Liver (tissue), 9 donors: ENCODE measurements around the gene FOXN3. TPM values are rescaled to one million over a fixed set of nuclear protein-coding genes. Genes with fewer than 3 reads are reported as not detected.
A peak's percentile ranks its signal among the peaks of the same experiment; 100 is the strongest.

Experiments used
- DNase-seq: peaks from one replicate; pipeline ENCODE4 v3.0.0-alpha.2; 2017; ENCODE audit warnings: low spot score
- H3K27ac ChIP-seq, 2 donors: one replicate each; pipeline ENCODE4 v1.7.0; 2013; ENCODE audit warnings: inconsistent platforms in 2 of 2, low read length in 2 of 2, control low read depth in 1 of 2, low read depth in 1 of 2, mild to moderate bottlenecking in 1 of 2
- H3K27me3 ChIP-seq, 4 donors: one replicate each; pipeline versions ENCODE4 v1.6.1 to v1.7.0; 2013; ENCODE audit warnings: low read length in 3 of 4, inconsistent platforms in 1 of 4, mild to moderate bottlenecking in 1 of 4, moderate library complexity in 1 of 4; ENCODE audit not compliant: control insufficient read depth in 4 of 4, insufficient read depth in 4 of 4
- H3K36me3 ChIP-seq, 4 donors: one replicate each; pipeline versions ENCODE4 v1.6.1 to v1.7.0; 2013; ENCODE audit warnings: low read length in 3 of 4, mild to moderate bottlenecking in 3 of 4, low read depth in 1 of 4, moderate library complexity in 1 of 4; ENCODE audit not compliant: control insufficient read depth in 4 of 4, insufficient read depth in 3 of 4
- H3K4me1 ChIP-seq, 4 donors: one replicate each; pipeline versions ENCODE4 v1.6.1 to v1.7.0; 2013; ENCODE audit warnings: low read length in 3 of 4, mild to moderate bottlenecking in 3 of 4, moderate library complexity in 1 of 4; ENCODE audit not compliant: control insufficient read depth in 4 of 4, insufficient read depth in 4 of 4
- H3K4me3 ChIP-seq, 3 donors: one replicate each; pipeline versions ENCODE4 v1.6.1 to v1.7.0; 2013; ENCODE audit warnings: low read length in 3 of 3, control low read depth in 1 of 3, low read depth in 1 of 3, mild to moderate bottlenecking in 1 of 3
- H3K9ac ChIP-seq, 2 donors: one replicate each; pipeline ENCODE4 v1.7.0; 2013; ENCODE audit warnings: low read length in 2 of 2, mild to moderate bottlenecking in 2 of 2, moderate library complexity in 2 of 2, control low read depth in 1 of 2, low read depth in 1 of 2
- H3K9me3 ChIP-seq, 4 donors: one replicate each; pipeline versions ENCODE4 v1.6.1 to v1.7.0; 2013; ENCODE audit warnings: low read length in 3 of 4; ENCODE audit not compliant: control insufficient read depth in 4 of 4
- ATF3 ChIP-seq: IDR thresholded peaks from 2 replicates; pipeline ENCODE4 v1.6.1; 2016; ENCODE audit warnings: antibody characterized with exemption
- FOXA1 ChIP-seq: IDR thresholded peaks from 2 replicates; pipeline ENCODE4 v1.6.1; 2016; ENCODE audit warnings: antibody characterized with exemption
- FOXA2 ChIP-seq: IDR thresholded peaks from 2 replicates; pipeline ENCODE4 v1.6.1; 2016; ENCODE audit warnings: antibody characterized with exemption
- HNF4A ChIP-seq, 2 donors: conservative IDR thresholded peaks; 2 replicates each; pipeline ENCODE4 v1.6.1; 2016; ENCODE audit warnings: antibody characterized with exemption in 2 of 2, mild to moderate bottlenecking in 2 of 2
- HNF4G ChIP-seq: IDR thresholded peaks from 2 replicates; pipeline ENCODE4 v1.6.1; 2016; ENCODE audit warnings: antibody characterized with exemption
- JUND ChIP-seq, 2 donors: IDR thresholded peaks; 2 replicates each; pipeline ENCODE4 v1.6.1; 2016; ENCODE audit warnings: antibody characterized with exemption in 2 of 2
- NR2F2 ChIP-seq: IDR thresholded peaks from 2 replicates; pipeline ENCODE4 v1.6.1; 2016; ENCODE audit warnings: antibody characterized with exemption
- RAD21 ChIP-seq, 2 donors: IDR thresholded peaks; 2 replicates each; pipeline ENCODE4 v1.6.1; 2016; ENCODE audit warnings: antibody characterized with exemption in 2 of 2, mild to moderate bottlenecking in 2 of 2
- REST ChIP-seq: IDR thresholded peaks from 2 replicates; pipeline ENCODE4 v1.6.1; 2016; ENCODE audit warnings: antibody characterized with exemption, mild to moderate bottlenecking
- RXRA ChIP-seq, 2 donors: IDR thresholded peaks; 2 replicates each; pipeline ENCODE4 v1.6.1; 2017 to 2018; ENCODE audit warnings: antibody characterized with exemption in 2 of 2, mild to moderate bottlenecking in 1 of 2
- SP1 ChIP-seq: IDR thresholded peaks from 2 replicates; pipeline ENCODE4 v1.6.1; 2018; ENCODE audit warnings: antibody characterized with exemption, mild to moderate bottlenecking
- TAF1 ChIP-seq: conservative IDR thresholded peaks from 2 replicates; pipeline ENCODE4 v1.6.1; 2016; ENCODE audit warnings: antibody characterized with exemption, mild to moderate bottlenecking
- YY1 ChIP-seq: IDR thresholded peaks from 2 replicates; pipeline ENCODE4 v1.6.1; 2016; ENCODE audit warnings: antibody characterized with exemption, mild to moderate bottlenecking
- ZBTB33 ChIP-seq: IDR thresholded peaks from 2 replicates; pipeline ENCODE4 v1.6.1; 2016; ENCODE audit warnings: antibody characterized with exemption
- WGBS: extraction: QIAGEN DNeasy Blood & Tissue Kit; methylation state at CpG from one replicate; pipeline ENCODE4 v1.1.7; 2013; 5-methylcytosine and 5-hydroxymethylcytosine counted together
- polyA plus RNA-seq, 2 donors: library from polyadenylated mRNA; stranded (reverse) in 1 of 2; unstranded in 1 of 2; fragments of 200-250 nt in 1 of 2; fragments of >200 nt in 1 of 2; fragmentation: Nextera tagmentation in 1 of 2; extraction: Ambion mirVana in 1 of 2; gene quantifications; one replicate each; pipeline versions ENCODE4 v1.2.1 to v1.2.3, GENCODE V29; 2013 to 2015
- total RNA-seq, 2 donors: library from RNA; depleted of rRNA; stranded (reverse); fragments of >200 nt; gene quantifications; one replicate each; pipeline ENCODE4 v1.2.3, GENCODE V29; 2014
- TF ChIP-seq, protein P1 (sequence below): fragments of 150-350 bp; IDR thresholded peaks from 2 replicates; pipeline ENCODE4 v1.5.1; 2017; ENCODE audit warnings: improper control_type of control experiment, low read depth, low read length; ENCODE audit not compliant: missing input control
- donor health status: healthy.
- donor health status: healthy.
- donor health status: healthy.
- donor health status: healthy.
- donor health status: healthy.

FOXN3 gene
- total and polyA plus RNA-seq, 4 donors, result 17.8 to 44.8 (median 35.3) TPM

GRCh38 chr14:89175881-89176799 is 240.9 kb downstream of the FOXN3 start:
- H3K27ac ChIP-seq, result no peak overlapping the region
- no peak for DNase-seq
- WGBS, result 60% methylated on average over 8 of the region's 8 CpGs

GRCh38 chr14:89171628-89172027 is 245.4 kb downstream of the FOXN3 start:
- H3K36me3 ChIP-seq, result peaks cover 1 to 13% (median 3%) of the 10 kb centered on the region in 4 donors
- TF ChIP-seq ATF3, result no peak
- TF ChIP-seq FOXA1, result no peak
- TF ChIP-seq, protein P1, sequence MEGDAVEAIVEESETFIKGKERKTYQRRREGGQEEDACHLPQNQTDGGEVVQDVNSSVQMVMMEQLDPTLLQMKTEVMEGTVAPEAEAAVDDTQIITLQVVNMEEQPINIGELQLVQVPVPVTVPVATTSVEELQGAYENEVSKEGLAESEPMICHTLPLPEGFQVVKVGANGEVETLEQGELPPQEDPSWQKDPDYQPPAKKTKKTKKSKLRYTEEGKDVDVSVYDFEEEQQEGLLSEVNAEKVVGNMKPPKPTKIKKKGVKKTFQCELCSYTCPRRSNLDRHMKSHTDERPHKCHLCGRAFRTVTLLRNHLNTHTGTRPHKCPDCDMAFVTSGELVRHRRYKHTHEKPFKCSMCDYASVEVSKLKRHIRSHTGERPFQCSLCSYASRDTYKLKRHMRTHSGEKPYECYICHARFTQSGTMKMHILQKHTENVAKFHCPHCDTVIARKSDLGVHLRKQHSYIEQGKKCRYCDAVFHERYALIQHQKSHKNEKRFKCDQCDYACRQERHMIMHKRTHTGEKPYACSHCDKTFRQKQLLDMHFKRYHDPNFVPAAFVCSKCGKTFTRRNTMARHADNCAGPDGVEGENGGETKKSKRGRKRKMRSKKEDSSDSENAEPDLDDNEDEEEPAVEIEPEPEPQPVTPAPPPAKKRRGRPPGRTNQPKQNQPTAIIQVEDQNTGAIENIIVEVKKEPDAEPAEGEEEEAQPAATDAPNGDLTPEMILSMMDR, result no peak
- H3K27me3 ChIP-seq, result no peaks in the 10 kb centered on the region
- no peak overlapping the region for H3K9ac ChIP-seq
- H3K4me3 ChIP-seq, result no peak overlapping the region
- H3K9me3 ChIP-seq, result peaks cover 0 to 9% (median 4%) of the 10 kb centered on the region in 4 donors
- H3K4me1 ChIP-seq, result peaks cover under 1 to 8% (median 4%) of the 10 kb centered on the region in 4 donors
- no peak for DNase-seq
- H3K27ac ChIP-seq, result no peak overlapping the region

More at GRCh38 chr14:89175881-89176799, 240.9 kb downstream of the FOXN3 start:
- Histone ChIP-seq H3K36me3 (peaks cover 1 to 16% (median 6%) of the 10 kb centered on the region in 4 donors), H3K9me3 (peaks cover 0 to 9% (median 4%) of the 10 kb centered on the region in 4 donors), H3K9ac (no peak overlapping the region), H3K4me3 (no peak overlapping the region), H3K27me3 (no peaks in the 10 kb centered on the region), H3K4me1 (peaks cover 3 to 7% (median 5%) of the 10 kb centered on the region in 4 donors)
- TF ChIP-seq HNF4G (no peak), RXRA (IDR thresholded peaks at IDR 0.05) (peak in 1 of 2 donors; percentile 6), FOXA1 (peak; percentile 38), HNF4A (conservative IDR thresholded peaks at IDR 0.05) (peak; percentile 4 to 22), FOXA2 (peak; percentile 65)

GRCh38 chr14:89171168-89171567 is 245.9 kb downstream of the FOXN3 start:
- 31% methylated on average over 2 of the region's 2 CpGs for WGBS
- peaks cover 1 to 13% (median 3%) of the 10 kb centered on the region in 4 donors for H3K36me3 ChIP-seq
- peaks cover 0 to 9% (median 4%) of the 10 kb centered on the region in 4 donors for H3K9me3 ChIP-seq
- DNase-seq, result no peak
- H3K27ac ChIP-seq, result no peak overlapping the region
- H3K27me3 ChIP-seq, result no peaks in the 10 kb centered on the region
- H3K9ac ChIP-seq, result no peak overlapping the region
- H3K4me3 ChIP-seq, result no peak overlapping the region
- H3K4me1 ChIP-seq, result peaks cover 0 to 4% (median under 1%) of the 10 kb centered on the region in 4 donors
- TF ChIP-seq SP1 (no peak), HNF4A (conservative IDR thresholded peaks at IDR 0.05) (peak; percentile 67 to 80), ATF3 (peak; percentile 37), FOXA1 (peak; percentile 29), FOXA2 (peak; percentile 66), RAD21 (IDR thresholded peaks at IDR 0.05) (peak; percentile 51 to 59), ZBTB33 (peak; percentile 67), RXRA (IDR thresholded peaks at IDR 0.05) (peak; percentile 50 to 81), TAF1 (no peak), REST (no peak), NR2F2 (no peak), JUND (IDR thresholded peaks at IDR 0.05) (peak; percentile 51 to 85), YY1 (peak; percentile 37)
- TF ChIP-seq, protein P1, result no peak
